Testis (tissue), 2 donors: Measurements from ENCODE around the gene CYP2U1.

Experiments
- CTCF ChIP-seq, 3 experiments: fragments of 450-650 bp in 2 of 3; fragments of 200-600 bp in 1 of 3; sonication (generic) in 1 of 3; IDR thresholded peaks; one replicate each; pipeline ENCODE4 v1.5.1; 2016 to 2019; ENCODE audit warnings: antibody characterized with exemption in 3 of 3, mild to moderate bottlenecking in 2 of 3, moderate library complexity in 1 of 3
- POLR2A ChIP-seq: fragments of 450-650 bp; IDR thresholded peaks from one replicate; pipeline ENCODE4 v1.6.1; 2017; ENCODE audit warnings: antibody characterized with exemption, mild to moderate bottlenecking, moderate library complexity

DNA sequence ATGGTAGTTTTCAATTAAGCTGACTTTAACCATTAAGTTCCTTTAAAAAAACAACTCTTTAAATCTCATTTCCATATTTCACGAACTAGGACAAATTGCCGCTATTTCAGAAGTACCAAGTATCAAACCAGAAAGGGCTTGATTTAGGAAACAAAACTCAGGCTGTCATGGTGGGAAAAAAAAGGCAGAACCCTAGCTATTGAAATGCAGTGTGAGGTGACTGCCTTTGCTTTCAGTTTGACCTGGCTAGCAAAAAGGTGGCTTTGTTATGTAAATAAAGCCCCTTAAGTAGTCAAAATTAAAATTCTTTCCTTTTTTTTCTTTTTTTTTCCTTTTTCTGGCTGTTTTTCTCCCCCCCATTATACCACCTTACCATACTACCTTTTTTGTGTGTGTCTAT, 40.6 kb upstream of the CYP2U1 start:
- no peak for TF ChIP-seq POLR2A
- no peak for TF ChIP-seq CTCF (IDR thresholded peaks at IDR 0.05)
